ENCODE results near the gene MARCHF3. TPM values are rescaled to one million over a fixed set of nuclear protein-coding genes. Genes with fewer than 3 reads are reported as not detected.

Gene MARCHF3
- total RNA-seq, 4 donors from 2014 or later = 1.5 to 12.8 (median 6.0) TPM

- no peak for ATAC-seq
- Histone ChIP-seq H3K4me3 (no peak overlapping the region), H3K27me3 (no peaks in the 10 kb centered on the region), H3K36me3 (no peaks in the 10 kb centered on the region), H3K9me3 (no peaks in the 10 kb centered on the region), H3K27ac (no peak overlapping the region), H3K4me1 (no peaks in the 10 kb centered on the region)
- TF ChIP-seq, protein P1, sequence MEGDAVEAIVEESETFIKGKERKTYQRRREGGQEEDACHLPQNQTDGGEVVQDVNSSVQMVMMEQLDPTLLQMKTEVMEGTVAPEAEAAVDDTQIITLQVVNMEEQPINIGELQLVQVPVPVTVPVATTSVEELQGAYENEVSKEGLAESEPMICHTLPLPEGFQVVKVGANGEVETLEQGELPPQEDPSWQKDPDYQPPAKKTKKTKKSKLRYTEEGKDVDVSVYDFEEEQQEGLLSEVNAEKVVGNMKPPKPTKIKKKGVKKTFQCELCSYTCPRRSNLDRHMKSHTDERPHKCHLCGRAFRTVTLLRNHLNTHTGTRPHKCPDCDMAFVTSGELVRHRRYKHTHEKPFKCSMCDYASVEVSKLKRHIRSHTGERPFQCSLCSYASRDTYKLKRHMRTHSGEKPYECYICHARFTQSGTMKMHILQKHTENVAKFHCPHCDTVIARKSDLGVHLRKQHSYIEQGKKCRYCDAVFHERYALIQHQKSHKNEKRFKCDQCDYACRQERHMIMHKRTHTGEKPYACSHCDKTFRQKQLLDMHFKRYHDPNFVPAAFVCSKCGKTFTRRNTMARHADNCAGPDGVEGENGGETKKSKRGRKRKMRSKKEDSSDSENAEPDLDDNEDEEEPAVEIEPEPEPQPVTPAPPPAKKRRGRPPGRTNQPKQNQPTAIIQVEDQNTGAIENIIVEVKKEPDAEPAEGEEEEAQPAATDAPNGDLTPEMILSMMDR (IDR thresholded peaks at IDR 0.05) = no peak
- no peak for TF ChIP-seq POLR2AphosphoS5 (IDR thresholded peaks at IDR 0.05)
- TF ChIP-seq POLR2A (IDR thresholded peaks at IDR 0.05) = no peak
- no peak for TF ChIP-seq EP300 (IDR thresholded peaks at IDR 0.05)
- WGBS, 2 donors (ENCODE audit: low coverage in 1 of 2) = 70 to 82% methylated on average over 3 of the region's 3 CpGs
These were observed 42.3 kb downstream of the MARCHF3 start for GRCh38 chr5:126988021-126988569.

- no peaks in the 10 kb centered on the region for H3K9me3 ChIP-seq
- no peak overlapping the region for H3K27ac ChIP-seq
- H3K4me1 ChIP-seq = no peaks in the 10 kb centered on the region
- H3K27me3 ChIP-seq = no peaks in the 10 kb centered on the region
- no peak overlapping the region for H3K4me3 ChIP-seq
- 71 to 87% methylated on average over 4 of the region's 4 CpGs for WGBS, 2 donors (ENCODE audit: low coverage in 1 of 2)
- TF ChIP-seq, protein P1 (IDR thresholded peaks at IDR 0.05) = no peak
- TF ChIP-seq EP300 (IDR thresholded peaks at IDR 0.05) (no peak), POLR2AphosphoS5 (IDR thresholded peaks at IDR 0.05) (no peak), POLR2A (IDR thresholded peaks at IDR 0.05) (no peak)
- H3K36me3 ChIP-seq = no peaks in the 10 kb centered on the region
- no peak for ATAC-seq
These were observed 43.0 kb downstream of the MARCHF3 start for GRCh38 chr5:126987271-126987899.

GRCh38 chr5:126984632-126985031 is 45.7 kb downstream of the MARCHF3 start:
- WGBS, 2 donors (ENCODE audit: low coverage in 1 of 2) = 60 to 77% methylated on average over 1 to 2 of the region's 2 CpGs
- Histone ChIP-seq H3K27ac (no peak overlapping the region), H3K4me1 (no peaks in the 10 kb centered on the region), H3K9me3 (no peaks in the 10 kb centered on the region), H3K36me3 (no peaks in the 10 kb centered on the region), H3K4me3 (no peak overlapping the region), H3K27me3 (no peaks in the 10 kb centered on the region)
- ATAC-seq = no peak
- TF ChIP-seq POLR2A (IDR thresholded peaks at IDR 0.05) = no peak
- TF ChIP-seq, protein P1 (IDR thresholded peaks at IDR 0.05) = no peak
- no peak for TF ChIP-seq POLR2AphosphoS5 (IDR thresholded peaks at IDR 0.05)
- TF ChIP-seq EP300 (IDR thresholded peaks at IDR 0.05) = no peak

GRCh38 chr5:126983874-126984266 is 46.5 kb downstream of the MARCHF3 start:
- Histone ChIP-seq H3K36me3 (no peaks in the 10 kb centered on the region), H3K9me3 (no peaks in the 10 kb centered on the region), H3K27ac (no peak overlapping the region), H3K4me3 (no peak overlapping the region), H3K27me3 (no peaks in the 10 kb centered on the region), H3K4me1 (no peaks in the 10 kb centered on the region)
- TF ChIP-seq EP300 (IDR thresholded peaks at IDR 0.05) (no peak), POLR2AphosphoS5 (IDR thresholded peaks at IDR 0.05) (no peak), POLR2A (IDR thresholded peaks at IDR 0.05) (no peak)
- TF ChIP-seq, protein P1 (IDR thresholded peaks at IDR 0.05) = no peak
- no peak for ATAC-seq
- 91 to 100% methylated on average over 2 of the region's 2 CpGs for WGBS, 2 donors (ENCODE audit: low coverage in 1 of 2)

All from gastroesophageal sphincter (tissue), 4 donors.